Activated CD8-positive, alpha-beta T cell treated with anti-CD3 and anti-CD28 coated beads for 36 hours (primary cell): ENCODE data around the gene HMG20A. TPM values are rescaled to one million over a fixed set of nuclear protein-coding genes. Genes with fewer than 3 reads are reported as not detected.
"Not testable (repeated sequence)": the region's sequence is repeated elsewhere in the genome, so short reads cannot be mapped to it uniquely, and the experiment has no call there.

Experiments
- ATAC-seq: fragments of 200-7000 bp; cut with Tn5 transposase; one replicate; pipeline ENCODE4 v1.10.0; 2021; ENCODE audit warnings: mild to moderate bottlenecking, moderate library complexity
- CTCF ChIA-PET: fragments of 350-600 bp; sonication (Branson Sonifier 250); formaldehyde crosslinking; loops from one replicate; lab custom pipeline; 2021; ENCODE audit warnings: antibody characterized with exemption; lab: Charles Lee
- POLR2A ChIA-PET: fragments of 350-600 bp; sonication (Branson Sonifier 250); formaldehyde crosslinking; loops from one replicate; lab custom pipeline; 2021; ENCODE audit warnings: antibody characterized with exemption; lab: Charles Lee
- DNase-seq: peaks from one replicate; pipeline ENCODE4 v3.0.0-alpha.2; 2020
- H3K27ac Mint-ChIP-seq: one replicate; pipeline ENCODE4 v1.8.0; 2021; ENCODE audit warnings: mild to moderate bottlenecking, mixed read lengths
- H3K27me3 Mint-ChIP-seq: one replicate; pipeline ENCODE4 v1.8.0; 2021; ENCODE audit warnings: mixed read lengths
- H3K36me3 Mint-ChIP-seq: one replicate; pipeline ENCODE4 v1.8.0; 2021; ENCODE audit warnings: low read depth, mixed read lengths
- H3K4me1 Mint-ChIP-seq: one replicate; pipeline ENCODE4 v1.8.0; 2021; ENCODE audit warnings: low read depth, mixed read lengths
- H3K4me3 Mint-ChIP-seq: one replicate; pipeline ENCODE4 v1.8.0; 2021; ENCODE audit warnings: mild to moderate bottlenecking, moderate library complexity, mixed read lengths
- H3K9me3 Mint-ChIP-seq: one replicate; pipeline ENCODE4 v1.8.0; 2021; ENCODE audit warnings: mixed read lengths
- intact Hi-C: fragments of 100-400 bp; cut with micrococcal nuclease; formaldehyde crosslinking; loops from one replicate; pipeline ENCODE4 v1.10.0; 2022
- total RNA-seq, 2 experiments: library from RNA; stranded (reverse); gene quantifications; one replicate each; pipeline ENCODE4 v1.2.3, GENCODE V29; 2021
- TF ChIP-seq, protein P1 (sequence below): fragments of 200-600 bp; IDR thresholded peaks from one replicate; pipeline ENCODE4 v1.8.0; 2022; ENCODE audit warnings: antibody characterized with exemption, mild to moderate bottlenecking

HMG20A gene
- total RNA-seq, 2 experiments from 2014 or later, result 44.4 to 44.9 TPM

DNA sequence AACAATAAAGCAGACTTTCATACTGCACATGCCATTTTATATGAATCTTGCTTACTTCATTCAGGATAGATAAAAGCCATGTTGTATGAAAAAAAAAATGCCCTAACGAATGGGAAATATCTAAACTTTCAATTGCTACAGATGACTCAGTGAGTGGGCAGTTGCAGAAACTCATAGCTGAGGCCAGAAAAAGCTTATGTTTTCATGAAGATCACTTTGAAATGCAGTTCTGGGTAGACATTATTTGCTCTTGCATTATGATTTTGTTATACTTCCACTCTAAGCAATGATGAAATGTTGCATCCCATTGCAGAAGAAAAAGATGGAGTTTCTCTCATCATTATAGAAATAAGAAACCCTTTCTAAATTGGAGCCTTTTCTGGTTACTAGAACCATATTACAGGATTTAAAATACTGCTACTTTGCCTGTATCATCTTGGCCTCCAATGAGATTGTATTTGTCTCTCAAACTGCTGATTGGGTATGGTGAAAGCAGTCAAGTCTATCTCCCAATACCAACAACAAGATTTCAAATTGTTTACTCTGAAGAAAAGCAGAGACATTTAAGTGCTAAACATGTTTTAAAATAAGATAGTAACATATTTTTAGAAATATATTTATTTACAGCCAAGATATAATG lies 17.8 kb upstream of the HMG20A start:
- DNase-seq (peak; percentile 37), ATAC-seq (peak; percentile 85)
- CTCF ChIA-PET, result no interaction called here
- Mint-ChIP-seq H3K27me3 (no peaks in the 10 kb centered on the region), H3K36me3 (peaks cover 18% of the 10 kb centered on the region), H3K9me3 (peaks cover 21% of the 10 kb centered on the region), H3K27ac (peak overlapping the region; percentile 88), H3K4me3 (peak overlapping the region; percentile 43), H3K4me1 (peaks cover 54% of the 10 kb centered on the region)
- POLR2A ChIA-PET, result interaction anchor here (0.7 kb wide), 1 partner anchor 16 kb away, joined by 3 read pairs; no protein-coding TSS in a partner anchor
- intact Hi-C loops, result no loop called here
- TF ChIP-seq, protein P1, sequence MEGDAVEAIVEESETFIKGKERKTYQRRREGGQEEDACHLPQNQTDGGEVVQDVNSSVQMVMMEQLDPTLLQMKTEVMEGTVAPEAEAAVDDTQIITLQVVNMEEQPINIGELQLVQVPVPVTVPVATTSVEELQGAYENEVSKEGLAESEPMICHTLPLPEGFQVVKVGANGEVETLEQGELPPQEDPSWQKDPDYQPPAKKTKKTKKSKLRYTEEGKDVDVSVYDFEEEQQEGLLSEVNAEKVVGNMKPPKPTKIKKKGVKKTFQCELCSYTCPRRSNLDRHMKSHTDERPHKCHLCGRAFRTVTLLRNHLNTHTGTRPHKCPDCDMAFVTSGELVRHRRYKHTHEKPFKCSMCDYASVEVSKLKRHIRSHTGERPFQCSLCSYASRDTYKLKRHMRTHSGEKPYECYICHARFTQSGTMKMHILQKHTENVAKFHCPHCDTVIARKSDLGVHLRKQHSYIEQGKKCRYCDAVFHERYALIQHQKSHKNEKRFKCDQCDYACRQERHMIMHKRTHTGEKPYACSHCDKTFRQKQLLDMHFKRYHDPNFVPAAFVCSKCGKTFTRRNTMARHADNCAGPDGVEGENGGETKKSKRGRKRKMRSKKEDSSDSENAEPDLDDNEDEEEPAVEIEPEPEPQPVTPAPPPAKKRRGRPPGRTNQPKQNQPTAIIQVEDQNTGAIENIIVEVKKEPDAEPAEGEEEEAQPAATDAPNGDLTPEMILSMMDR, result no peak

DNA sequence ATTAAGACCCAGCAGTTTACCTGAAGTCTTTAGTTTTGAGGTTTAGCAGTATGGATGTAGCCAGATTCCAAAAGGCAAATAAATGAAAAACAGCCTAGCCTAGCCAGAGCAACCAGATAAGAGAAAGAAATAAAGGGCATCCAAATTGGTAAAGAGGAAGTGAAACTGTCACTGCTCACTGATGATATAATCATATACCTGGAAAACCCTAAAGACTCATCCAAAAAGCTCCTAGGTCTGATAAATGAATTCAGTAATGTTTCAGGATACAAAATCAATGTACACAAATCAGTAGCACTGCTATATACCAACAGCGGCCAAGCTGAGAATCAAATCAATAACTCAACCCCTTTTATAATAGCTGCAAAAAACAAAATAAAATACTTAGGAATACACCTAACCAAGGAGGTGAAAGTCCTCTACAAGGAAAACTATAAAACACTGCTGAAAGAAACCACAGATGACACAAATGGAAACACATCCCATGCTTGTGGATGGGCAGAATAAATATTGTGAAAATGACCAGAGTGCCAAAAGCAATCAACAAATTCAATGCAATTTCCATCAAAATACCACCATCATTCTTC lies 14.4 kb upstream of the HMG20A start:
- H3K9me3 Mint-ChIP-seq, H3K36me3 Mint-ChIP-seq, DNase-seq, H3K27me3 Mint-ChIP-seq, CTCF ChIA-PET, intact Hi-C loops, ATAC-seq, H3K4me3 Mint-ChIP-seq: not testable (repeated sequence)
- peak overlapping the region; percentile 52 for H3K27ac Mint-ChIP-seq
- POLR2A ChIA-PET, result interaction anchor here (0.6 to 0.9 kb wide), 2 partner anchors 10 to 242 kb away, joined by 3 read pairs; no protein-coding TSS in a partner anchor
- H3K4me1 Mint-ChIP-seq, result peaks cover 73% of the 10 kb centered on the region

DNA sequence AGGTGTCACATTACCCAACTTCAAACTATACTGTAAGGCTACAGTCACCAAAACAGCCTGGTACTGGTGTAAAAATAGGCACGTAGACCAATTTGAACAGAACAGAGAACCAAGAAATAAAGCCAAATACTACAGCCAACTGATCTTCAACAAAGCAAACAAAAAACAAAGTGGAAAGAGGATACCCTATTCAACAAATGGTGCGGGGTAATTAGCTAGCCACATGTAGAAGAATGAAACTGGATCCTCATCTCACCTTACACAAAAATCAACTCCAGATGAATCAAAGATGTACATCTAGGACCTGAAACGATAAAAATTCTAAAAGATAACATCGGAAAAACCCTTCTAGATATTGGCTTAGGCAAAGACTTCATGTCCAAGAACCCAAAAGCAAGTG lies 13.8 kb upstream of the HMG20A start:
- H3K4me3 Mint-ChIP-seq, result no peak overlapping the region
- no peaks in the 10 kb centered on the region for H3K9me3 Mint-ChIP-seq
- peaks cover 3% of the 10 kb centered on the region for H3K36me3 Mint-ChIP-seq
- no peak for ATAC-seq
- H3K27me3 Mint-ChIP-seq, result no peaks in the 10 kb centered on the region
- no peak for DNase-seq
- H3K27ac Mint-ChIP-seq, result no peak overlapping the region
- TF ChIP-seq, protein P1, result no peak
- ChIA-PET POLR2A (no interaction called here), CTCF (interaction anchor here (0.8 kb wide), 1 partner anchor 90 kb away, joined by 3 read pairs; no protein-coding TSS in a partner anchor)
- H3K4me1 Mint-ChIP-seq, result peaks cover 67% of the 10 kb centered on the region
- intact Hi-C loops, result no loop called here

DNA sequence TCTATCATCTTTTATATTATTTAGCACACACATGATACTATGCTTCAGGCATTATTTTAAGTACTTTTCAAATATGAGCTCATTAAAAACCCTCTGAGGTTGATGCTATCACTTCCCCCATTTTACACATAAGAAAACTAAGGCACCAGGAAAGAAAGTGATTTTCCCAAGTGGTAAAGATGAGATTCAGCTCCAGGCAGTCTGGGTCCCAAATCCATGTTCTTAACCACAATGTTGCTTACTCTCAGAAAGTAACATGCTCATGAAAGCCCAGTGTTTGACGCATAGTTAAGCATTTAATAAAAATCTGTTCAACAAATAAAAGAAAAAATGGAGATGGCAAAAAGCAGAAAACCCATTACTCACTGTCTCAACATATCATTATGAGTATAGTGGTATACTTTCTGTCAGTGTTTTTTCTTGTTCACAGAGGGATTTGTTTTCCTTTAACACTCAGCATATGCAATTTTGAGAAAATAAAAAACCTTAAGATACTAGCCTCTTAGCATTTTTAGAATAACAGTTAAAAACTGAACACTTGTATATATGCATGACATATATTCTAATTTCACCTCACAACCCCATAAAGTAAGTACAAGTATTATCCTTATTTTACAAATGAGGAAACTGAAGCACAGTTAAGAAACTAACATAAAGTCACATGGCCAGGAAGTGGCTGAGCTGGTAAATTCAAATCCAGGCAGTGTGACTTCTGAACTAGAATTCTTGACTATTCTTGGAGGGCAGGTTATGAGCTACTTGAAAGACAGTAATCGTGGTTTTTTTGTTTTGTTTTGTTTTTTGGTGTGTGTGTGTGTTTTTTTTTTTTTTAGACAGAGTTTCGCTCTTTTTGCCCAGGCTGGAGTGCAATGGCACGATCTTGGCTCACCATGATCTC lies 11.2 kb upstream of the HMG20A start:
- peak; percentile 93 for ATAC-seq
- TF ChIP-seq, protein P1, result no peak
- no peaks in the 10 kb centered on the region for H3K9me3 Mint-ChIP-seq
- peak overlapping the region; percentile 57 for H3K4me3 Mint-ChIP-seq
- peak; percentile 65 for DNase-seq
- intact Hi-C loops, result no loop called here
- peaks cover 49% of the 10 kb centered on the region for H3K4me1 Mint-ChIP-seq
- peak overlapping the region; percentile 88 for H3K27ac Mint-ChIP-seq
- peaks cover 3% of the 10 kb centered on the region for H3K36me3 Mint-ChIP-seq
- no peaks in the 10 kb centered on the region for H3K27me3 Mint-ChIP-seq
- CTCF ChIA-PET, result interaction anchor here (0.6 to 1.2 kb wide), 4 partner anchors 9 to 134 kb away, joined by 4 to 5 read pairs (median 4); no protein-coding TSS in a partner anchor
- POLR2A ChIA-PET, result interaction anchor here (1.5 to 1.6 kb wide), 2 partner anchors 10 to 12 kb away, joined by 5 to 8 read pairs; partner anchors contain the start of genes HMG20A and PEAK1

DNA sequence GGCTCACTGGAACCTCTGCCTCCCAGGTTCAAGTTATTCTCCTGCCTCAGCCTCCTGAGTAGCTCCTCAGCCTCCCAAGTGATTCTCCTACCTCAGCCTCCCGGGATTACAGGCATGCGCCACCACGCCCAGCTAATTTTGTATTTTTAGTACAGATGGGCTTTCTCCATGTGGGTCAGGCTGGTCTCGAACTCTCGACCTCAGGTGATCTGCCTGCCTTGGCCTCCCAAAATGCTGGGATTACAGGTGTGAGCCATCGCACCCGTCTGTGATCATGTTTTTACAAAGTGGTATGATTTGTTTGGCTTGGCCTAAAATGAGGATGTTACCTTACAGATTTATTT lies 10.6 kb upstream of the HMG20A start:
- H3K36me3 Mint-ChIP-seq, intact Hi-C loops, DNase-seq, H3K27me3 Mint-ChIP-seq, H3K9me3 Mint-ChIP-seq, ATAC-seq: not testable (repeated sequence)
- Mint-ChIP-seq H3K27ac (peak overlapping the region; percentile 88), H3K4me3 (peak overlapping the region; percentile 57), H3K4me1 (peaks cover 46% of the 10 kb centered on the region)
- POLR2A ChIA-PET, result interaction anchor here (1.5 to 1.6 kb wide), 2 partner anchors 9 to 11 kb away, joined by 5 to 8 read pairs; partner anchors contain the start of genes HMG20A and PEAK1
- CTCF ChIA-PET, result interaction anchor here (1.0 to 2.1 kb wide), 4 partner anchors 9 to 291 kb away, joined by 3 to 5 read pairs (median 4); no protein-coding TSS in a partner anchor
